Lung (tissue), 12 donors: ENCODE results near the gene CNGB1. TPM values are rescaled to one million over a fixed set of nuclear protein-coding genes. Genes with fewer than 3 reads are reported as not detected.

Experiments
- ATAC-seq: fragments of 200-7000 bp; cut with Tn5 transposase; one replicate; pipeline ENCODE4 v1.9.1; 2020; ENCODE audit warnings: moderate number of reproducible peaks; ENCODE audit not compliant: insufficient read depth, low FRiP score
- DNase-seq, 3 donors: peaks; one replicate each; pipeline ENCODE4 v3.0.0-alpha.2; 2013 to 2017
- H3K27ac ChIP-seq, 2 donors: one replicate each; pipeline ENCODE4 v1.5.1; 2013; ENCODE audit warnings: mild to moderate bottlenecking in 2 of 2, moderate library complexity in 2 of 2, control low read depth in 1 of 2, inconsistent platforms in 1 of 2, low read depth in 1 of 2, low read length in 1 of 2
- H3K27me3 ChIP-seq, 3 donors: one replicate each; pipeline ENCODE4 v1.5.1; 2013; ENCODE audit warnings: low read length in 2 of 3; ENCODE audit not compliant: control insufficient read depth in 3 of 3, insufficient read depth in 3 of 3
- H3K36me3 ChIP-seq, 4 donors: one replicate each; pipeline ENCODE4 v1.5.1; 2013; ENCODE audit warnings: low read length in 4 of 4, mild to moderate bottlenecking in 1 of 4, moderate library complexity in 1 of 4; ENCODE audit not compliant: control insufficient read depth in 4 of 4, insufficient read depth in 4 of 4
- H3K4me1 ChIP-seq, 5 donors: one replicate each; pipeline ENCODE4 v1.5.1; 2013; ENCODE audit warnings: low read length in 5 of 5, mild to moderate bottlenecking in 2 of 5, moderate library complexity in 1 of 5; ENCODE audit not compliant: control insufficient read depth in 5 of 5, insufficient read depth in 5 of 5
- H3K4me3 ChIP-seq: one replicate; pipeline ENCODE4 v1.5.1; 2013; ENCODE audit warnings: mild to moderate bottlenecking, control low read depth, moderate library complexity
- H3K9ac ChIP-seq, 2 donors: one replicate each; pipeline ENCODE4 v1.5.1; 2013; ENCODE audit warnings: low read length in 2 of 2, control low read depth in 1 of 2; ENCODE audit not compliant: insufficient read depth in 1 of 2
- H3K9me3 ChIP-seq, 4 donors: one replicate each; pipeline ENCODE4 v1.5.1; 2013; ENCODE audit warnings: low read length in 3 of 4, mild to moderate bottlenecking in 1 of 4, moderate library complexity in 1 of 4; ENCODE audit not compliant: control insufficient read depth in 4 of 4, insufficient read depth in 3 of 4
- WGBS, 2 donors: extraction: QIAGEN DNeasy Blood & Tissue Kit; methylation state at CpG; one replicate each; pipeline ENCODE4 v1.1.7; 2013; 5-methylcytosine and 5-hydroxymethylcytosine counted together
- polyA plus RNA-seq, 2 donors: library from polyadenylated mRNA; stranded (reverse); fragments of 200-250 nt; gene quantifications; one replicate each; pipeline ENCODE4 v1.2.1, GENCODE V29; 2013
- total RNA-seq, 2 donors: library from RNA; depleted of rRNA in 1 of 2; stranded (reverse); fragments of >200 nt in 1 of 2; gene quantifications; one replicate each; pipeline ENCODE4 v1.2.1, GENCODE V29; 2014 to 2021
- TF ChIP-seq, protein P1 (sequence below): IDR thresholded peaks from 2 replicates; pipeline ENCODE4 v1.5.1; 2012; ENCODE audit warnings: mild to moderate bottlenecking; ENCODE audit errors: control extremely low read depth, extremely low read depth
- donor health status: control.
- donor health status: control.
- donor health status: Bipolar disorder and iron deficiency.
- donor health status: healthy.
- donor health status: DM: yes; HTN: yes; CAD: no.

The CNGB1 gene
- total and polyA plus RNA-seq, 4 donors = 0.14 to 0.43 (median 0.19) TPM

DNA sequence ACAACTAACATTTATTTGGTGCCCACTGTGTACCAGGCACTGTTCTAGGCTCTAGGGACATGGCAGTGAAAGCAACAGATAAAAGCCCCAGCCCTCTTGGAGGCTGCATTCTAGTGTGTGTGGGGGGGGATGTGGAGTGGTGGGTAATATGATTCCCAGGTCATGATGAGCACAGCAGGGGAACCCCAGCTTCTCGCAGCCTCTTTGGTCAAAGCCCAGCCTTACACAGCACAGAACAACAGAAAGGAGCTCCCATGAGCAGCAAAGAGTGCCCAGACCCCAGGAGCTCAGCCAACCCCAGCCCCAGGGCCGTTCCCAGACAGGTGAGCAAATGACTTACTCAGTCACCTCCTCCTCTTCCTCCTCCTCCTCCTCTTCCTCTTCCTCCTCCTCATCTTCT, 21.9 kb downstream of the CNGB1 start:
- Histone ChIP-seq H3K9ac (no peak overlapping the region), H3K27me3 (peaks cover 0 to 6% (median 2%) of the 10 kb centered on the region in 3 donors), H3K4me1 (no peaks in the 10 kb centered on the region), H3K27ac (no peak overlapping the region), H3K4me3 (no peak overlapping the region), H3K36me3 (no peaks in the 10 kb centered on the region), H3K9me3 (no peaks in the 10 kb centered on the region)
- TF ChIP-seq, protein P1, sequence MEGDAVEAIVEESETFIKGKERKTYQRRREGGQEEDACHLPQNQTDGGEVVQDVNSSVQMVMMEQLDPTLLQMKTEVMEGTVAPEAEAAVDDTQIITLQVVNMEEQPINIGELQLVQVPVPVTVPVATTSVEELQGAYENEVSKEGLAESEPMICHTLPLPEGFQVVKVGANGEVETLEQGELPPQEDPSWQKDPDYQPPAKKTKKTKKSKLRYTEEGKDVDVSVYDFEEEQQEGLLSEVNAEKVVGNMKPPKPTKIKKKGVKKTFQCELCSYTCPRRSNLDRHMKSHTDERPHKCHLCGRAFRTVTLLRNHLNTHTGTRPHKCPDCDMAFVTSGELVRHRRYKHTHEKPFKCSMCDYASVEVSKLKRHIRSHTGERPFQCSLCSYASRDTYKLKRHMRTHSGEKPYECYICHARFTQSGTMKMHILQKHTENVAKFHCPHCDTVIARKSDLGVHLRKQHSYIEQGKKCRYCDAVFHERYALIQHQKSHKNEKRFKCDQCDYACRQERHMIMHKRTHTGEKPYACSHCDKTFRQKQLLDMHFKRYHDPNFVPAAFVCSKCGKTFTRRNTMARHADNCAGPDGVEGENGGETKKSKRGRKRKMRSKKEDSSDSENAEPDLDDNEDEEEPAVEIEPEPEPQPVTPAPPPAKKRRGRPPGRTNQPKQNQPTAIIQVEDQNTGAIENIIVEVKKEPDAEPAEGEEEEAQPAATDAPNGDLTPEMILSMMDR = no peak
- DNase-seq = no peak
- ATAC-seq = no peak
- WGBS, 2 donors = 23 to 25% methylated on average over 2 of the region's 2 CpGs

DNA sequence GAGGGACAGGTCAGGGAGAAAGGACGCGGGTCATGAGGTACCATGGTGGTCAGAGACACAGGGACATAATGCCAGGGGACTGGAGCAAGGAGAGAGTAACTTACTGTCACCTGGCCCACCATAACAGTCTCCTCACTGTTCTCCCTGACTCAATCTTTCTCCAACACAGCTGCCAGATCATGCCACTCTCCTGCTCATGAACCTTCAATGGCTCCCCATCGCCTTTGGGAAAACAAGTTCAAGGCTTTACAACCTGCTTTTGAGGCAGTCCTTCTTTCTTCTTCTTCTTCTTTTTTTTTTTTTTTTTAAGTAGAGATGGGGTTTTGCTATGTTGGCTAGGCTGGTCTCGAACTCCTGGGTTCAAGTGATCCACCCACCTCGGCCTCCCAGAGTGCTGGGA, 22.9 kb downstream of the CNGB1 start:
- Histone ChIP-seq H3K4me3 (no peak overlapping the region), H3K4me1 (no peaks in the 10 kb centered on the region), H3K27ac (no peak overlapping the region), H3K36me3 (no peaks in the 10 kb centered on the region), H3K9me3 (no peaks in the 10 kb centered on the region), H3K27me3 (peaks cover 0 to 6% (median 2%) of the 10 kb centered on the region in 3 donors), H3K9ac (no peak overlapping the region)
- ATAC-seq (no peak), DNase-seq (no peak)
- TF ChIP-seq, protein P1 = no peak
- WGBS, 2 donors = 91 to 94% methylated on average over 5 of the region's 5 CpGs

DNA sequence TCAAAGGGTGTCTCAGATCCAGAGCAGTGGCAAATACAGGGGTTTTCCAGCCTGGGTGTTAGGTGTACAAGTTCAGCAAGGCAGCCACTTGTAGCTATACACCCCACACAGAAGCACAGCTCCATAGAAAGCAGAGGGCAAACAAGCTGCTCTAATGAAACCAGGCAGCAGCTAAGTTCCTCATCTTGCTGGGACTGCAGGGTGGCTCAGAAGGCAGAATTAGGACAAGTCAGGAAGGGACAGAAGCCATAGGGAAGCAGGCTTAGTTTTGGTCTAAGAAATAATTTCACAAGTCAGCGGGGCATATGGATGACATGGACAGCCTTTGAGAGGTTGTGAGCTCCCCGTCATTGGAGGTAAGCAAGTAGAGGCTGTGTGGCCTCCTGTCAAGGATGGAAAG, 23.7 kb downstream of the CNGB1 start:
- Histone ChIP-seq H3K9me3 (no peaks in the 10 kb centered on the region), H3K27me3 (peaks cover 0 to 6% (median 2%) of the 10 kb centered on the region in 3 donors), H3K4me3 (no peak overlapping the region), H3K4me1 (no peaks in the 10 kb centered on the region), H3K27ac (no peak overlapping the region), H3K36me3 (no peaks in the 10 kb centered on the region), H3K9ac (no peak overlapping the region)
- DNase-seq (no peak), ATAC-seq (no peak)
- TF ChIP-seq, protein P1 = no peak
- 79 to 83% methylated on average over 2 of the region's 2 CpGs for WGBS, 2 donors

DNA sequence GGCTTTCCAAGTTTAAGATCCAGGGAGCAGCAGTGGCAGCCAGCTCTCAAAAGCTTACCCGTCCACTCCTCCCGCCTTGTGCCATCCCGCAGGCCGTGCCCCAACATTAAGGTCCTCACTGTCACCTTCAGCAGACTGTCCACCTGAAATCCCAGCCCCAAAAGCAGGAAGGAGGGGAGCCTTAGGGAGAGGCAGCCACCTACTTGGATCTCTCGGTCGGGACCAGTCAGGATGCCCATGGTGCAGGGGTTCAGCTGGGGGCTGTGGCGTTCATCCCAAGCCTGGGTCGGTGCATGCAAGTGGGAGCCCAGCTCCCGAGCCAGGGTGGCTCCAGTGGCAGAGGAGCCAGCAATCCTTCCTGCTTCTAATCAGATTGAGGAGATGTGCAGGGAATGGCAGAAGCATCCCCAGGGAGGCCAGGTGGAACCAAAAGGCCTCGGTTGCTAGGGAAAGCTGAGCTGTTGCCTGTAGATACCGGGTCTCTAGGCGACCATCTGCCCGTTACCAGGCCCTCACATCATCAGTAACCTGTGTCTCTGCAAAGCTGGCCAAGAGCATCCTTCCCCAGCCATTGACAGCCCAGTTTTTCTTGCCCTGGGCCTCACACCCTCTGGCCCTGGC, 24.6 kb downstream of the CNGB1 start:
- WGBS, 2 donors = 85 to 87% methylated on average over 13 of the region's 13 CpGs
- Histone ChIP-seq H3K4me1 (peaks cover 0 to under 1% (median 0%) of the 10 kb centered on the region in 5 donors), H3K27me3 (peaks cover 0 to 6% (median 2%) of the 10 kb centered on the region in 3 donors), H3K9ac (no peak overlapping the region), H3K27ac (no peak overlapping the region), H3K4me3 (no peak overlapping the region), H3K36me3 (no peaks in the 10 kb centered on the region), H3K9me3 (no peaks in the 10 kb centered on the region)
- DNase-seq (no peak), ATAC-seq (no peak)
- TF ChIP-seq, protein P1 = no peak
